ENCODE data around the gene RASSF5.
A peak's percentile ranks its signal among the peaks of the same experiment; 100 is the strongest.
"Not testable (repeated sequence)": the region's sequence is repeated elsewhere in the genome, so short reads cannot be mapped to it uniquely, and the experiment has no call there.

The RASSF5 gene

DNA sequence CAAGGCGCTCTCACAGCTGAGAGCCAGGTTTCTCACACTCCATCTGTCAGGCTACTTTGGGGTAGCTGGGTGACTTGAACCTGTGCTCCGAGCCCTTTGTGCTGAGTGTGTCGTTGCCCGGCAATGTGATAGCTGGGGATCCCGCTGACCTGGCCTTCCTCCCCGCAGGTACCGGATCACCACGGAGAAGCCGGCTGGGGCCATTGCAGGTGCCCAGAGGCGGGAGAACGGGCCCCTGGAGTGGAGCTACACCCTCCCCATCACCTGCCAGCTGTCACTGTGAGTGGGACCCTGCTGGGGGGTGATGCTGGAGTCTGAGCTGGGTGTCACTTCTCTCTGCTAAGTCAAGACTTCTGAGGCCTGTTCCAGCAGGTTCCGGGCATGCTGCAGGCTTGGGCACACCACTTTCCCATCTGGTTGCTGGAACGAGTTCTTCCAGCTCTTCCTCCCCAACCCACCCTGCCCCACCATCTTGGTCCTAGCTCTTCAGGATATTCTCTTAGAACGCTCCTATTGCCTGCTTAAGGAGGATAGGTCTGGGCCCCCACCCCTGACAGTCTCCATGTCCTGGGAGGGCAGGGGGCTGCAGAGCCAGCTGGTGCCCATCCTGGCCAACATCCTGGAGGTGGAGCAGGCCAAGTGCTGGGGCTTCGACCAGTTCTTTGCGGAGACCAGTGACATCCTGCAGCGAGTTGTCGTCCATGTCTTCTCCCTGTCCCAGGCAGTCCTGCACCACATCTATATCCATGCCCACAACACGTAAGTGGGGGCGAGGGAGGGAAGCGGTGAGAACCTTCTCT, 29.6 kb upstream of the RASSF5 start:
- no peak for DNase-seq

GRCh38 chr1:206478746-206479145, 28.6 kb upstream of the RASSF5 start:
- no peak for DNase-seq

DNA sequence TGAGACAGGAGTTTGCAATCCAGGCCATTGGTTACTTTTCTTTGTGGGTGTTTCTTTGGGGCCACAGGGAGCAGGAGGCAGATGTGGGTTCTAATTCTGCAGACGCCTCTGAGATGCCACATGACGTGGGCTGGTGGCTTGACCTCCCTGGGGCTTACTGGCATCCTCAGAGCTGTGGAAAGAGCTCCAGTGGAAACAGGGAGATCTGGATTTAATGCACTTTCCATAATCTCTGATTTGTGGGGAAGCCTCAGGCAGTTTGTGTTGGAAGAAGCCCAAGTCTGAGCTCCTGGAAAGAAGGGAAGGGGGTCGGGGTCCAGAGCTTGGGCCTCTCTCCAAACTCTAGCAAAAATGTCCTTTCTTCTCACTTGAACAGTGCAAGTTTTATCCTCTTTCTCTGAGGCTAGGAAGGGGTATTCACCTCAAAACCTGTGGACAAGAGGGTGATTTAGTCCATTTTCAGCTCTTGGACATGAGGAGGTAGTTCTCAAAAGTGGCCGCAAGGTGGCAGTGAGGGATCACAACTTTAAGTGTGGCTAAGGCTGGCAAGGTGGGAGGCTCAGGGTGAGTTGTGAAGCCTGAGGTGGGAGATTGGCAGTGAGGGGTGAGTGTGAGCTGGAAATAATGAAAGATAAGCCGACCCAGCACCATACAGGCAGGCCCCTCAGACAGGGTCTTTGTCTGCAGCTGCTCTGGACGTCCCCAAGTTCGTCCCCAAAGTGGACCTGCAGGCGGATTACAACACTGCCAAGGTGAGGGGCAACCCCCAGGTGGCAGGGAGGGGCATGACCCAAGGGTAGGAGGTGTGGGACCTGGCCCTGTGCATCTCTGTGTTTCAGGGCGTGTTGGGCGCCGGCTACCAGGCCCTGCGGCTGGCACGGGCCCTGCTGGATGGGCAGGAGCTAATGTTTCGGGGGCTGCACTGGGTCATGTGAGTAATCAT, 27.9 kb upstream of the RASSF5 start:
- DNase-seq: peak; percentile 77

GRCh38 chr1:206480211-206480610, 27.1 kb upstream of the RASSF5 start:
- DNase-seq: no peak

GRCh38 chr1:206482611-206483010, 24.7 kb upstream of the RASSF5 start:
- DNase-seq: no peak

- DNase-seq: not testable (repeated sequence)
Measured at GRCh38 chr1:206483864-206484263, 23.5 kb upstream of the RASSF5 start.

GRCh38 chr1:206484901-206485300, 22.4 kb upstream of the RASSF5 start:
- DNase-seq: no peak

DNA sequence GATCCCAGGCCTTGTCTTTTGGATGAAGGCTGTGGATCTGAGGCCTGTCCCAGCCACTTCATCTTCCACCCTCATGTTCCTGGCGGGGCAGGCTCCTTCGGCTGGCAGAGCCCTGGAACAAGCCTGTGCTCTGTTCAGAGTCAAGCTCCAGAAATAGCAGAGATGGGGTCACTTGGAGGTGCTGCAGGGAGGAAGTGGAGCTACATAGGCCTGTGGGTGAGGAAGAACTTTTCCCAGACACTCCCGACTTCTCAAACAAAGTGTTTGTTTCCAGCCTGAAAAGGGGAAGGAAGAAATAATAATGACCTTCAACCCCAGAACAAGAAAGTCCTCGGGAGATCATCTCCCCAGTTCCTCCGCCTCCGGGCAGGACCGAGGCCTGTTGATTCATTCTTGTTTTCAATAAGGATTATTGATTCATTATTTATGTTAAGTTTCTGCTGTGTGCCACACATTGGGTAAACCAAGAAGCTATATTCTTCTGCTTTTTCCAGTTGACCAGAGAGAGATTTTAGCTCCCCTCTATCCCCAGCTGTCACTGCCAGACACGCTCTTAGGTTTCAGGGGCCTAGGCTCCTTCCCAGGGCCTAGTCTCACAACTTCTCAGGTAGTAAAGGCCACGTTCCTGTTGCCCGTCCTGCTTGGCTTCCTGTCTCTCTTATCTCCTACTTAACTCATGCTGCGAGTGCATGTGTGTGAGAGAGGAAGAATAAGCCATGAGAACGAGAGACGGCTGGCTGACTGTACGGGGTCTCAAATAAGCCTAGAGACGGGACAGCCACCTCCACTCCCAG, 20.1 kb upstream of the RASSF5 start:
- DNase-seq: no peak

- DNase-seq: no peak
Measured at GRCh38 chr1:206487970-206488369, 19.4 kb upstream of the RASSF5 start.

DNA sequence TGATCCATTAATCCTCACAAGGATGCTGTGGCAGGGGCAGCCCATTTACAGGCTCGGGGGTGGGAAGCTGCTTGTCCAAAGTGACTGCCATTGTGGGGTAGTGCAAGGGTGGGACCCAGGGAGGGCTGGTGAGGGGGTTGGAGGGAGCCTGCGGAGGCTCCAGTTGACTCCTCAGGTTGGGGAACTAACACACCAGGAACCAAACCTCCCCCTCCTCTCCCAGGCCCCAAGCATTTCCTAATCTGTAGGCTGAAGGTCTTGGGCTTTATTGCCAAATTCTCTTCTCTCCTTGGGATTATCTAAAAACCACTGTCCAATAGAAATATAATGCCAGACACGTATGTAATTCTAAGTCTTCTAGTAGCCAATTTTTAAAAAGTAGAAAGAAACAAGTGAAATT, 18.9 kb upstream of the RASSF5 start:
- DNase-seq: no peak

DNA sequence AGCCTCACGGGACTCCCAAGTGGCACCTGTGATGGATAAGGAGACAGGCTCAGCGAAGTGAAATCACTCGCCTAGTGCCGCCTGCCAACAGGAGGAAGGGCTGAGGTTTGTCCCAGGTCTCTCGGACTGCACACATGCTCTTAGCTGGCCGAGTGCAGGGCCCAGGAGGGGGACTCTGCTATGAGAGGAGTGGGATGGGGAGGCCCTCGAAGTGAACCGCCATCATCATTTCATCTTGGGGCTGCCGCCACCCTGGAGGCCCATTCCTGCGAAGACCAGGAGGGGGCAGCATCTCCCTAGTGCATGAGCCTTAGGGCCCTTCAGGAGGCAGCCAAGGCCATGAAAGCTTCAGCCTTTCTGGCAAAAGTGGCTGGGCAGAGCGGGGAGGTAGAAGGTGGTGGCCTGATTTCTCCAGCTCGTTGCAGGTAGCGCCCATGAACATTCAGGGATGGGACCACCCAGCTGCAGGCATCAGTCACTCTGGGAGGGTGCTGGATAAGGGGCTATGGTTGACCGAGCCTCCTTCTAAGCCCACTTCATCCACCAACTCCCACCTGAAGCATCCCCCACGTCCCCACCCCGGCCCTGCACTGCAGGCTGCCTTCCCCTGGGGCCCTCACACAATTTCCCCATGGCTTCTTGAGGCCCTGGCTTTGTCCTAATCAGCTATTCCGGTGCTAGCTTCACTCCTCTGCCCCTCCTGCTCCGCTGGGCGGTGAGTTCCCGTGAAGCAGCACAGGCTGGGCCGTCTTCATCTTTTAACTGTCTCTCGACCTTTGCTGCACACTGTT, 17.2 kb upstream of the RASSF5 start:
- DNase-seq: peak; percentile 86

DNA sequence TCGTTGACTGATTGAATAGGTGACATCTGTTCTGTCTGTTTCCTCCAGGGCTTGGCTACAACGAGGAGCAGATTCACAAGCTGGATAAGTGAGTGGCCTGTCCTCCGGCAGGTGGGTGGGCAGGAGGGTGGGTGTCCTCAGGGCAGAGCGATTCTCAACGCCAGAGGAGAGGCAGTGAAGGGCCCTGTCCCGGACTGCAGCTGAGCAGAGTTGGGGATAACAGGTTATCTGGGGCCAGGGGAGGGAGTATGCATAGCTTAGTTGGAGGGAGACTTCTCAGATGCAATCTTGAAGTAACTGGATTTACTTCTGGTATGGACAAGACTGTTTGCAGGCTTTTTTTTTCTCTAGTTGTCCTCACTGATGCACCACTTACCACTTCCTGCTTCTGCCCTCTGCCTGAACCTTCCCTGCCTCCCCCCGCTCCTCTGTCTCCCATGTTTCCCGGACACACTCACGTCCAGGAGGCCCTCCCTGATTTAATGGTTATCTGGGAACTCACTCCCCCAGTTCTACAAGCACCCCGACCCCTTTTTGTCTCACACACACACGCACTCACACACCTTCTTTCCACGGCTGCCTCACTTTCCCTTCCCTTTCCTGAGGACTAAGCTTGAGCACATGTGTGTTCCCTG, 16.4 kb upstream of the RASSF5 start:
- DNase-seq: no peak

DNA sequence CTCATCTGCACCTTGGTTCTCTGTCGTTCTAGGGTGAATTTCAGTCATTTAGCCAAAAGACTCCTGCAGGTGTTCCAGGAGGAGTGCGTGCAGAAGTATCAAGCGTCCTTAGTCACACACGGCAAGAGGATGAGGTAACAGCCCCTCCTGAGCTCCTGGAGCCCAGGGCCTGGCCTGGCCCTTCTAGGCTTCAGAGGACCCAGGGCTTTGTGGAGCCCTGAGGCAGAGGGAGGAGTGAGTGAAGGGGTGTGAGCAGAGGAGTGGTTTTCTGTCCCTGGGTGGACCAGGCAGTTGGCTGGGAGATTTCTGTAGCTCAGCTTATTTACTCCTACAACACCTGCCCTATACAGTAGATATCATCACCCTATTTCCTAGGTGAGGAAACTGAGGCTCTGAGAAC, 15.7 kb upstream of the RASSF5 start:
- DNase-seq: no peak

- DNase-seq: no peak
Measured at GRCh38 chr1:206492589-206492988, 14.7 kb upstream of the RASSF5 start.

DNA sequence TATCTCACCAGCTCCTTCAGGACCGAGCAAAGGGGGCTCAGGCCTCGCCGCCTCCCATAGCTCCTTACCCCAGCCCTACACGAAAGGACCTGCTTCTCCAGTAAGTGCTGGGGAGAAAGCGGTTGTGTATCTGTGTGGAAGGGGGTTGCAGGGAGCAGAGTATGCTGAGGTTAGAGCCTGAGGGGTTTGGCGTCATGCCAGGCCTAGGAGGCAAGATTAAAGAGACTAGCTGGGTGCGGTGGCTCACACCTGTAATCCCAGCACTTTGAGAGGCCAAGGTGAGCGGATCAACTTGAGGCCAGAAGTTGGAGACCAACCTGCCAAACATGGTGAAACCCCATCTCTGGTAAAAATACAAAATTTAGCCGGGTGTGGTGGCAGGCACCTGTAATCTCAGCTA, 14.1 kb upstream of the RASSF5 start:
- no peak for DNase-seq

- no peak for DNase-seq
Measured at GRCh38 chr1:206495011-206495461, 12.3 kb upstream of the RASSF5 start.

GRCh38 chr1:206495493-206496046, 11.8 kb upstream of the RASSF5 start:
- DNase-seq: no peak

GRCh38 chr1:206496131-206496793, 11.1 kb upstream of the RASSF5 start:
- DNase-seq: no peak

GRCh38 chr1:206497363-206497762, 10.0 kb upstream of the RASSF5 start:
- no peak for DNase-seq

DNA sequence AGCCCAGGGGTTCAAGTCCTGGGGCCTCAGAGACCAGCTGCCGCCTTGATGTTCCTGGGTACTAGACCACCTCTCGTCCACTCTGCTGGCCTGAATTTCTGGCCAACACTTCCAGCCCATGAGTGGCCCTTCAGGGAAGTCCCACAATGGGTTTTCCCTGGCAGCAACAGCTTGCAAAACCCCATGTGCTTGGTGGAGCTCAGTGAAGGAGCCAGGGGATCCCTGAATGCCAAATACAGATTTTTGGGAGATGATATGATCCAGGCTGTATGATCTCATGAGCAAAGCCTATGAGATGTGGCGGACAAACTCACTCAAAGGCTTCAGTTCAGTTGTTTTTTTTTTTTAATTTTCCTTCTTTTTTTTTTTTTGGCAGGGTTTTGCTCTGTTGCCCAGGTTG, 9.6 kb upstream of the RASSF5 start:
- DNase-seq: no peak

- DNase-seq: no peak
Measured at GRCh38 chr1:206498685-206499084, 8.6 kb upstream of the RASSF5 start.
